ENCODE data around the gene ZNF318.

Gene ZNF318

DNA sequence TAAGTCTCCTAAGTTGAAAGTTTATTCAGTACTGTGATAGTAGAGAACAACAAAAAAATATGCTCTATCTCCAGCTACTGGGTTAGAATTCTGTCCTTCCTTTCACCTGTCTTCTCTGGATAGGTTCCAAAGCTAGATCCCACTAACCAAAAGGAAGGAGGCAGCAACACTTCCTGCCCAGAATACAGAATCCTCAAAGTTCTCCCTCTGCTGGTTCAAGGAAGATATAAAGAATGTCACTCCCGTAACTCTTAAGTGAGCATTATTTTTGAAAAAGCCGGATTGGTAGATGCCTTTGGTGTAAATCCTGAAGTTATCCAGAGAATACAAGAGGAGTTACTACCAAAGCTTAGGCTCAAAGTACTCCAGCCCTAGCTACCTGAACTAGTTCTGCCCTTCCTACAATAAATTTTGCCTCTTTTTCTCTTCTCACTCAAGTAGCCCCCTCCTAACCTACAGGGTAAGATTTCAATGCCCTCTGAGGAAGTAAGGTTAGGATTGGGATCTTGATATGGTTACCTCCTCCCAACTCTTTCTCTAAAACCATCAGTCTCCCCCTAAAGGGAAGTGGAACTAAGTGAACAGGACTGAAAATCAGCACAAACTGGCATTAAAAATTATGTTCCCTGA, 34.9 kb downstream of the ZNF318 start:
- H3K4me3 ChIP-seq (ENCODE audit: low read depth, low read length) = no peak overlapping the region
- TF ChIP-seq, protein P1, sequence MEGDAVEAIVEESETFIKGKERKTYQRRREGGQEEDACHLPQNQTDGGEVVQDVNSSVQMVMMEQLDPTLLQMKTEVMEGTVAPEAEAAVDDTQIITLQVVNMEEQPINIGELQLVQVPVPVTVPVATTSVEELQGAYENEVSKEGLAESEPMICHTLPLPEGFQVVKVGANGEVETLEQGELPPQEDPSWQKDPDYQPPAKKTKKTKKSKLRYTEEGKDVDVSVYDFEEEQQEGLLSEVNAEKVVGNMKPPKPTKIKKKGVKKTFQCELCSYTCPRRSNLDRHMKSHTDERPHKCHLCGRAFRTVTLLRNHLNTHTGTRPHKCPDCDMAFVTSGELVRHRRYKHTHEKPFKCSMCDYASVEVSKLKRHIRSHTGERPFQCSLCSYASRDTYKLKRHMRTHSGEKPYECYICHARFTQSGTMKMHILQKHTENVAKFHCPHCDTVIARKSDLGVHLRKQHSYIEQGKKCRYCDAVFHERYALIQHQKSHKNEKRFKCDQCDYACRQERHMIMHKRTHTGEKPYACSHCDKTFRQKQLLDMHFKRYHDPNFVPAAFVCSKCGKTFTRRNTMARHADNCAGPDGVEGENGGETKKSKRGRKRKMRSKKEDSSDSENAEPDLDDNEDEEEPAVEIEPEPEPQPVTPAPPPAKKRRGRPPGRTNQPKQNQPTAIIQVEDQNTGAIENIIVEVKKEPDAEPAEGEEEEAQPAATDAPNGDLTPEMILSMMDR (IDR thresholded peaks at IDR 0.05; ENCODE audit: control insufficient read depth, extremely low read depth, insufficient read depth) = peak; percentile 54
- peak; percentile 59 for DNase-seq (ENCODE audit: low read depth)

DNA sequence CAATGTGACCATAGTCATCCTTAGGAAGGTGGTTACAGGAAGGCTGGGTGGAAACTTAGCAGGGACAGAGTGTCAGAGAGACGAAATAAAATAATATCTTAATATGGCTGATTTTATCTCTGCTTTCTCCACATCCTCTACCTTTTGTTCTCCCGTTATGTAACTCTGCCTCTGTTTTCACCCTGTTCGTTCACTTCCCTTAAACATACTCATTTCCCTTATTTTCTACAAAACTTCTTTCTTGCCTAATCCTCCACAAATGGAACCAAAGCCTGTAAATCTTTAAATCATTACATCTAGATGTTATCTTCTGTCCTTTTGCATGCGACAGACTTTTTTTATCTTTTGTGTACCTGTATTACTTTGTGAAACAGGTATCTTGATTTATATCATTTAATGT, 37.6 kb downstream of the ZNF318 start:
- TF ChIP-seq, protein P1 (IDR thresholded peaks at IDR 0.05; ENCODE audit: control insufficient read depth, extremely low read depth, insufficient read depth) = no peak
- no peak overlapping the region for H3K4me3 ChIP-seq (ENCODE audit: low read depth, low read length)
- DNase-seq (ENCODE audit: low read depth) = no peak

DNA sequence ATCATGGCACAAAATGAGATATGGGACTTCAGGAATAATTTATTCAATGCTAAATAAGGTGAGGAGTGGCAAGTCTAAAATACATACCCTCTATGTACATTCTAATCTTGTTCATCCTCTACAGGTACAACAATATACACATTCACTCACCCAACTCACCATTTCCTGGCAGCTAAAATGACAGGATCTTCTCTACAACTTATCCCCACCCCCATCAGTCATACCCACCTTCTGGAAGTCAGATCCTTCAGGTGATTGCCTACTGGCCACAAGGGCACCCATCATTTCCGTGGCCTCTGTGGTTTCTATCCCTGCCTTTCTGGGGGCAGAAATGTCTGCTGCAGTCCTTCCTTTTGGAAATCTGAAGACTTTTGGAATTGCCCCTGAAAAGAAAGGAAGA, 38.0 kb downstream of the ZNF318 start:
- DNase-seq (ENCODE audit: low read depth) = no peak
- TF ChIP-seq, protein P1 (IDR thresholded peaks at IDR 0.05; ENCODE audit: control insufficient read depth, extremely low read depth, insufficient read depth) = no peak
- H3K4me3 ChIP-seq (ENCODE audit: low read depth, low read length) = no peak overlapping the region

DNA sequence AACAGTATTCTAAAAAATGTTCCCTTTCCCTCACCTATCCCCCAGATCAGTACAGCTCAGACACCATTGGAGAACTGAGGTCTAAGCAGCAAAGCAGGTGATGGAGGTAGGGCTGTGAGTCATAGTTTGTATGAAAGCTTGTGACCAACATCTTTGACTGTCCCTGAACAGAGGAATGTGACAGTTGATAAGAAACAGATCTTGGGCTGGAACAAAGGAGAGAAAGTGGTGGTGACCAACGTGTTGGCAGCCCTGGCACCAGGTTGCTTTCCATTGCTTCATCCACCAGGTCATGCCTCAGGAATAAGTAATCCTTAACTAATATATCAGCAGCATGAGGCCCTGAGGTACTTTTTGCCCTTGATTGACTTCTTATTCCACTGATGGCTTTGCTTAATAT, 40.9 kb downstream of the ZNF318 start:
- DNase-seq (ENCODE audit: low read depth) = no peak
- no peak overlapping the region for H3K4me3 ChIP-seq (ENCODE audit: low read depth, low read length)
- TF ChIP-seq, protein P1 (IDR thresholded peaks at IDR 0.05; ENCODE audit: control insufficient read depth, extremely low read depth, insufficient read depth) = no peak

DNA sequence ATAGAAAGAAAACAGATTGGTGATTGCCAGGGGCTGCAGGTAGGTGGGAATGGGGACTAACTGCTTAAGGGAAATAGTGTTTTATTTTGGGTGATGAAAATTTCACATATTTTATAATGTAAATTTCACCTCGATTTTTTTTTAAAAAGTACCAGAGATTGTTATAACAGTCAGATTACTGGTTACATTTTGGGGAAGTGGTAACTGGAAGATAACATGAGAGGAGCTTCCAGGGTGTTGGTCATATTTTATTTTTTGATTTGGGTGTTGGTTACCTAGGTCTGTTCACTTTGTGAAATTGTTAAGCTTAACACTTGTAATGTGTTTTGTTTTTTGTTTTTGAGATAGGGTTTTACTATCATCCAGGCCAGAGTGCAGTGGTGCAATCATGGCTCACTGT, 43.6 kb downstream of the ZNF318 start:
- DNase-seq (ENCODE audit: low read depth) = no peak
- TF ChIP-seq, protein P1 (IDR thresholded peaks at IDR 0.05; ENCODE audit: control insufficient read depth, extremely low read depth, insufficient read depth) = no peak
- no peak overlapping the region for H3K4me3 ChIP-seq (ENCODE audit: low read depth, low read length)

DNA sequence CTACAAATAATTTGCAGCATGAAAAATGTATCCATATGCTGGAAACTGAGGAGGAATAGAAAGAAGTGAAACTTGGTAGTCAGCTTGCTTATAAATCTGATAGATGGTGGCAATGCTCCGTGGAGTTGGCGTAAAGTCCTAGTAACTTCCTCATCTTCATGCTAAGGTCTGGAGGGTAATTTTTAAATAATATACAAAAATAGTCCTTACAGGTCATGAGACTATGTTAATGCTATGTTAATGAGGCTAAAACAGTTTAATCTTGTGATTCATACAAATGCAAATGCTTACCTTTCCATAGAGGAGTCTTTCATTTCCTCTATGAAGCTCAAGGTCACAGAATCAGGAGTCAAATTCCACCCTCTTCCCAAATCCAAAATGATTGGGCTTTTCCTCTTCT, 51.4 kb downstream of the ZNF318 start:
- TF ChIP-seq, protein P1 (IDR thresholded peaks at IDR 0.05; ENCODE audit: control insufficient read depth, extremely low read depth, insufficient read depth) = no peak
- no peak overlapping the region for H3K4me3 ChIP-seq (ENCODE audit: low read depth, low read length)
- DNase-seq (ENCODE audit: low read depth) = no peak

DNA sequence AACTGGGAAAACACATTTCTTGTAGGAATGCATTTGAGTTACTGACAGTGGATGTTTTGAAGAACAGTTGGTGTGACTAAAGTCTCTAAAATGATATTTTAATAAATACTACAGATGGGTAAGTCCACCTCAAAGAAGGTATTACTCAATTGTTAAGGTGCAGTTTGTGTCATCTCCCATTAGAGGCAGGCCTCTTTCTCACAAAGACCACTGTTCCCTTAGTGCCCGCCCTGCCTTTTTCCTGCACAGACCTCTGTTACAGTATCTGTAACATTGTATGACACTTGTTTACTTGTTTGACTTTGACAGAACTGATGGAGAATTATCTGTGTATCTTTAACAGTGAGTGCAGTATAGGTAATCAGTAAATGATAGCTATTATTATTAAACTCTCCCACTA, 55.6 kb downstream of the ZNF318 start:
- TF ChIP-seq, protein P1 (IDR thresholded peaks at IDR 0.05; ENCODE audit: control insufficient read depth, extremely low read depth, insufficient read depth) = no peak
- no peak overlapping the region for H3K4me3 ChIP-seq (ENCODE audit: low read depth, low read length)
- no peak for DNase-seq (ENCODE audit: low read depth)
